HG02884 (cell line): ENCODE data around the gene CACNA1I.

ENCODE experiments used
- ATAC-seq: cut with Tn5 transposase; IDR thresholded peaks from one replicate; pipeline ENCODE4 v1.9.1; 2021; ENCODE audit warnings: mild to moderate bottlenecking, moderate library complexity; ENCODE audit not compliant: unreplicated experiment

CACNA1I gene

GRCh38 chr22:39621826-39622225, 51.3 kb downstream of the CACNA1I start:
- no peak for ATAC-seq

DNA sequence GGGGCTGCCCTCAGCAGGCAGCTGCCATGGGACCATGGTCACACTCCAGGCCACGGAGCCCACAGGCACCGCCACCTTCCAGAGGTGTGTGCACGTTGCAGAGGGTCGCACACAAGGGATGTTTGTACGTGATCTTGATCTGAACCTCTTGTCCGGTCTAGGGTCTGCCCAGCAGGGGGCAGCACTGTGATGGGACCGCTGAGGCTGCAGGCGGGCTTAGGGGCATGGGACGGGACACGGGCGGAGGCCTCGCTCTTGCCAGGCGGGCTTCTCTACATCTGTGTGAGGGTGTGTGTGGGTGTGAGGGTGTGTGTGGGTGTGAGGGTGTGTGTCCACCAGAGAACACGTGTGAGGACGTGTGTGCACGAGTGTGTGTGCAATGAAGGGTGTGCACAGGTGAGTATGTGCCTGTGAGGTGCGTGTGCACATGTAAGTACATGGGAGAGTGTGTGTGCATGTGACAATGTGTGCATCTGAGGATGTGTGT, 52.4 kb downstream of the CACNA1I start:
- ATAC-seq: no peak

DNA sequence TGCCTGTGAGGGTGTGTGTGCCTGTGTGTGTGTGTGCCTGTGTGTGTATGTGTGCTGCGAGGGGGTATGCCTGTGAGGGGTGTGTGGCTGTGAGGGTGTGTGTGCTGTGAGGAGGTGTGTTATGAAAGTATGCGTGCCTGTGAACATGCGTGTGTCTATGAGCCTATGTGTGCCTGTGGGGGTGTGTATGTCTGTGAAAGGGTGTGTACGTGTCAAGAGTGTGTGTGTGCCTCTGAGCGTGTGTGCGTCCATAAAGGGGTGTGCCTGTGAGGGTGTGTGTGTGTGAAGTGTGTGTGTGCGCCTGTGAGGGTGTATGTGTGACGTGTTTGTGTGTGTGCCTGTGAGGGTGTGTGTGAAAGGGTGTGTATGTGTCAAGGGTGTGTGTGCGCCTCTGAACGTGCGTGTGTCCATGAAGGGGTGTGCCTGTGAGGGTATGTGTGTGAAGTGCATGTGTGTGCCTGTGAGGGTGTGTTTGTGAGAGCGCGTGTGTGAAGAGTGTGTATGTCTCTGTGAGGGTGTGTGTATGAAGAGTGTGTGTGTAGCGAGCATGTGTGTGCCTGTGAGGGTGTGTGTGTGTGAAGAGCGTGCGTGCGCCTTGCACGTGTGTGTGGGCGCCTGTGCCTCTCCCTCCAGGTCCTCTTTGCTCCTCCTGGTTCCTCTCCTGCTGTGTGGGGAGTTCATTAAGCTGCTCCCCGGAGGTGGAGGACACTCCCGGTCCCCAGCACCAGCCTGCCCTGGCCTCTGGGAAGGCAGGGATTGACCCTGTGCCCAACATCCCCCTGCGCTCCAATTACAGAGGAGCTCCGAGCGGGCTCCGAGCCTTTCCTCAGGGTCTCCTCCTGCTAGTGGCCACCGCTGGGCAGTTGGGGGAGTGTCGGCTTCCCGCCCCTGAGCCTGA, 53.3 kb downstream of the CACNA1I start:
- ATAC-seq: no peak

GRCh38 chr22:39624501-39624821, 53.9 kb downstream of the CACNA1I start:
- ATAC-seq: no peak

- ATAC-seq: no peak
Measured at GRCh38 chr22:39625569-39626537, 55.3 kb downstream of the CACNA1I start.

DNA sequence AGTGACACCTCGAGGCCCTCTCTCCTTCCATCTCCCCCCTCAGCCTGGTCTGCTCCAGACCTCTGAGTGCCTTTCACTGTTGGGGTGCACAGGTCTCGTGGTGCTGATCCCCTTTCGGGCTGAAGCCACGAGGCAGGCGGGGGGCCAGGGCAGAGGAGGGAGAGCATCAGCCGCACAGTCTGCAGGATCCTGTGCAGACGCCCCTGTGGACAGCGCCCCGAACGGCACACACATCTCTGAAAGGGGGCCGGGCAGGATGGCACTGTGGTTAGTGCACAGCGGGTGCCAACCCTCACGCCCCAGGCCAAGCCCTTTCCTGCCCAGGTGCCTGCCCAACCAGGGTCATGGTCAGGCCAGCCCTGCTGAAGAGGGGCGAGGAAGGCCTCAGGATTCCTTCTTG, 56.7 kb downstream of the CACNA1I start:
- ATAC-seq: no peak

DNA sequence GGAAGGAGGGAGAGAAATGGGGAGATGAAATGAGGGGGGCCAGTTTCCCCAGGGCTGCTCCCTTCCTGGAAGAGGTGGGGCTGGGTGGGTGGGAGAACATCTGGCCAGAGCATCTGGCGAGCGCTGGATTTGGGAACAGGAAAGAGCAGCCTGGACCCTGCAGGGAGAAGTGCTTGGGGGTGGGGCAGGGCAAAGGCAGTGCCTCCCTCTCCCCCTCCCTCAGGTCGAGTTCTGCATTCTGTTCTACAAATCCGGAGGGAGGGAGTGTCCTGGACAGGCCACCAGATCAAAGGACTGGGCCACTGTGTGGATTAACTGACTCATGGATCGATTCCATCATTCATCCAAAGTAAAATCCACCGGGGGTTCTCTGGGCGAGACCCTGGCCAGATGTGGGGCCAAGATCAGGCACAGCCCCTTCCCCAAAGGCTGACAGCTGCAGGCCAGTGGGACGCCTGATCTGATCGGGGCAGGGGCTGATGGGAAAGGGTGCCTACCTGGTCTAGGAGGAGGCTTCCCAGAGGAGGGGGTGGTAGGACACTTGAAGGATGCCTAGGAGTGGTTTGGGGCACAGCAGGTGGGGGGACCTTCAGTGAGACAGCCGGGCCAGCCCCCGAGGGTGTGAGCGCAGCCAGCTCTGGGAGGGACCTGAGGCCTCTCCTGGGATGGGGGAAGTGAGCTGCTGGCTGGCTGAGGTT, 57.5 kb downstream of the CACNA1I start:
- ATAC-seq: no peak

- no peak for ATAC-seq
Measured at GRCh38 chr22:39628563-39629080, 58.1 kb downstream of the CACNA1I start.

GRCh38 chr22:39629851-39630250, 59.3 kb downstream of the CACNA1I start:
- ATAC-seq: no peak

- no peak for ATAC-seq
Measured at GRCh38 chr22:39630721-39631120, 60.2 kb downstream of the CACNA1I start.

DNA sequence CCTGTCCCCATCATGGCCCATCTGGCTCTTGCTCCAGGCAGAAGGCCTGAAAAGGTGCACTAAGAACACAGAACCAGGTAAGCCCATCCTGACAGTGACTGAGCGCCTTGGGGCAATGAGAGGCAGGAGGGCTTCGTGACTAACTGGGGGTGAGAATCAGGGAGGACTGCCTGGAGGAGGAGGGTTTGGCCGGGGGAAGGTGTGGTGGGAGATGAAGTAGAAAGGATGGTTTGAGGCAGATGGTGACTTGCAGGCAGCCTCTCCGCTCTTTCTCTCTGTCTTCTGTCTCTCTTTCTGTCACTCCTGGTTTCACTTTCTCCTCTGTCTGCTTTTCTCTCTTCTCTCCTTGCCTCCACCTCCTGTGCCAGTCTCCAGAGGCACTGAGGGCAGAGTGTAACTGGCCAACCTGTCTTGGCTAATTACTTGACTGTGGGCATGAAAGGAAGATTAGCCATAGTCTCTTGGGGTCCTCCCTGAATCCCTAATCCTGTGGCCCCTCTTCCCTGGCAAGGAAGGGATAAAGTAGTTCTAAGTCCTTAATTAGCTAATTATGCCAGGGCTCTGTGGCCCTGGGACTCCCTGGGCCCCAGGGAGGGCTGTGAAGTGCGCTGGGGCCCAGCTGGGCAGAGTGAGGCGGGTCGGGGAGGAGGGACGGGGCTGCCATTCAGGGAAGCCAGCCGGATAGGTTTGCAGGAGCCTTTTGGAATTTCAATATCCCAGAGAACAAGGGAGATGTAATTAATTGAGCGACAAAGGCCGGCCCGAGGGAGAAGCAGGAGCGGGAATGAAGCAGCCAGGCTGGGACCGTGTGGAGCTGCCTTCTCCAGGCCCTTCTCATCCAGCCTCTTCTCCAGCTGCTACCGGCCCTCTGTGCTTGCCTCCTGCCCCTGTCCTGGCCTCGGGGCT, 61.1 kb downstream of the CACNA1I start:
- no peak for ATAC-seq

DNA sequence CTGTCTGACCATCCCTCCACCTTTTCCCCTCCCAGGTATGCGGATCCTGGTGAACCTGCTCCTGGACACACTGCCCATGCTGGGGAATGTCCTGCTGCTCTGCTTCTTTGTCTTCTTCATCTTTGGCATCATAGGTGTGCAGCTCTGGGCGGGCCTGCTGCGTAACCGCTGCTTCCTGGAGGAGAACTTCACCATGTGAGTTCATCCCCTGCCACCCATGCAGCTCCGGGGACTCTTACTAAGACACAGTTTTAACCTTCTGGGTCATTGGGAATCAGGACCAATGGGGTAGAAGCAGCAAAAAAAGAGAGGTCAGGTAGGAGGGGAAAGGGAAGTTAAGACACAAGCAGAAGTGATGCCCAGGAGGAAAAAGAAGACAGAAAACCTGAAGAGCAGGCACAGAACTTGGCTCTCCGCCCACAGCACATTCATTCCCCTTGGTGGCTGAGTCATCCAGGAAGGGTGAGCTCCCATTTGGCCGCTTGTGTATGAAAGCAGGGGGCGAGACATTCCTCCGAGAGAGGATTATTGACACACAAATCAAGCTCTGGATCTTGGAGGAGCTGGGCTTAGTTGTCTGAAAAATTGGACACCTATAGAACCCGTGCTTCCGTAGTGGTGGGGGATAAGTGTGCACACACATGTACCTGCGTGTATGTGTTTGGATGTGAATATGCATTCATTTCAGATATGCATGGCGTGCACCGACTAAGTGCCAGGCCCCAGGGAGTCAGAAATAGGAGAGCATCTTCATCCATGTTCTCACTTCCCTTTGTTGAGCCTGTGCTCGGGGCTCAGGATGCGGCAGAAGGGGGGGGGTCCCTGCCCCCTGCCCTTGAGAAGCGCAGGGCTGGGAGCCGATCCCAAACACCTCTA, 64.2 kb downstream of the CACNA1I start:
- ATAC-seq: no peak

DNA sequence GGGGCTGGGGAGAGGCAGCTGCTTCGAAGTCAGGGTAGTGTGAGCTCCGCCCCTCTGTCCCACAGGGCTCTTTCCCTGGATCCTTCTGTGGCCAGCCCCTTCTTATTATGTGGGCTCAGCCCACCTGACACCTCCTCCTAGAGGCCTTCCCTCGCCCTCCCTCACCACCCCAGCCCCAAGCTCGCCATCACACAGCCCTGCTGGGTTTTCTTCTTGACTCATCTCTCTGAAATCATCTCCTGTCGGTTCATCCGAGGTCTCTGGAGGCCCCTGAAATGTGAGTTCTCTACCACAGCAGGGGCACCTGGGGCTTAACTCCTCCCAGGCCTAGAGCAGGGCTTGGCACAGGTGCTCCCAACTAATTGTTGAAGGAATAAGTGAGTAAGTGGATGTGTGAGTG, 65.2 kb downstream of the CACNA1I start:
- no peak for ATAC-seq

GRCh38 chr22:39638958-39639357, 68.4 kb downstream of the CACNA1I start:
- no peak for ATAC-seq

DNA sequence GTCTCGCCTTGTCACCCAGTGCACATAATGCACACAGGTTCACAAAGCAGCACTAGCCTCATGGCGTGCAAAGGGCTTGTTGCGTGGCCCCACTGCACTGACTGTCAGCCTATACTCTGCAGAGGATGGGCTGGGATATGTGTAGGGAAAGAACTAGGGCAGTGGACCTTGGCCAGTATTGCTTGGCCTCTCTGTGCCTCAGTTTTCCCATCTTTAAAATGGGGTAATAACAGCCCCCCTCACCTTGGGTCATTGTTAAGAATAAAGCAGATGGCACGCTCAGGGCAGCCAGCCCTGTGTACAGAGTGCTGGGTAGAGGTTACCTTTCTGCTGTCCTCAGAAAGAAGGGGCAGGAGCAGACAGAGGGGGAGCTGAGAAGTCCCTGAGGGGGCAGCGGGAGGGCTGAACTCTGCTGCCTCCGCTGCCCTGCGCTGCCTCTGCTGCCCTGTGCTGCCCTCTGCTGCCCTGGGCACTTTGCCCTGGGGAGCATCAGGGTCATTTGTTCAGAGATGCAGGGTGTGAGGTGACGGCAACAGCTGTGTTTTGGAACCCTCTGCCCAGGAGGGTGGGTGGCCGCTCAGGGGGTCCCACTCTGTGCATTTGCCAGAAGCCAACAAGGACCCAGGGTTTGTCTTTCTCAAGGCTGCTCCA, 71.2 kb downstream of the CACNA1I start:
- ATAC-seq: no peak

GRCh38 chr22:39643311-39644083, 72.9 kb downstream of the CACNA1I start:
- ATAC-seq: no peak

GRCh38 chr22:39645532-39645931, 75.0 kb downstream of the CACNA1I start:
- no peak for ATAC-seq
